H1 (cell line): ENCODE measurements around the gene AZGP1. TPM values are rescaled to one million over a fixed set of nuclear protein-coding genes. Genes with fewer than 3 reads are reported as not detected.

Experiments
- CTCF ChIA-PET: fragments of 300-600 bp; sonication (Branson Sonifier 250); formaldehyde crosslinking; loops from one replicate; lab custom pipeline; 2021; ENCODE audit not compliant: partially characterized antibody; lab: Charles Lee
- POLR2A ChIA-PET: fragments of 300-600 bp; sonication (Branson Sonifier 250); formaldehyde crosslinking; loops from one replicate; lab custom pipeline; 2021; ENCODE audit warnings: inconsistent platforms; ENCODE audit not compliant: partially characterized antibody; lab: Charles Lee
- DNase-seq, 2 experiments: peaks; one replicate each; pipeline versions ENCODE4 v3.0.0 to v3.0.0-alpha.2; 2010 to 2022; ENCODE audit warnings: low spot score in 2 of 2, low read depth in 1 of 2, mixed read lengths in 1 of 2
- FAIRE-seq: peaks from 2 replicates; lab custom pipeline; 2011; peaks lifted over from hg19 to GRCh38; lab: Jason Lieb, UNC
- H2AFZ ChIP-seq: 2 replicates; pipeline ENCODE4 v1.8.1; 2012; ENCODE audit warnings: low read length, inconsistent platforms
- H2AK5ac ChIP-seq: 2 replicates; pipeline ENCODE4 v1.6.1; 2013; ENCODE audit warnings: low read depth, low read length
- H2BK120ac ChIP-seq: replicated peaks from 2 replicates; pipeline ENCODE3; 2013; ENCODE audit warnings: low read depth, low read length, inconsistent platforms
- H2BK12ac ChIP-seq: 2 replicates; pipeline ENCODE4 v1.6.1; 2013; ENCODE audit warnings: low read depth, low read length
- H2BK15ac ChIP-seq: 2 replicates; pipeline ENCODE4 v1.6.1; 2013; ENCODE audit warnings: low read length
- H2BK20ac ChIP-seq: 2 replicates; pipeline ENCODE4 v1.6.1; 2013; ENCODE audit warnings: low read length
- H2BK5ac ChIP-seq: 2 replicates; pipeline ENCODE4 v1.6.1; 2013; ENCODE audit warnings: low read depth, low read length
- H3K14ac ChIP-seq: 2 replicates; pipeline ENCODE4 v1.6.1; 2013; ENCODE audit warnings: inconsistent platforms; ENCODE audit not compliant: insufficient read length
- H3K18ac ChIP-seq: 2 replicates; pipeline ENCODE4 v1.6.1; 2013; ENCODE audit warnings: low read length; ENCODE audit errors: extremely low read depth
- H3K23ac ChIP-seq: 2 replicates; pipeline ENCODE4 v1.6.1; 2013; ENCODE audit warnings: inconsistent platforms; ENCODE audit not compliant: insufficient read length
- H3K23me2 ChIP-seq: 2 replicates; pipeline ENCODE4 v1.6.1; 2013; ENCODE audit warnings: low read depth, low read length
- H3K27ac ChIP-seq: 2 replicates; pipeline ENCODE4 v1.6.1; 2011; ENCODE audit warnings: low read depth, low read length, inconsistent platforms
- H3K27me3 ChIP-seq, 4 experiments: replicated peaks in 1 of 4; 1 replicate in 1 of 4; 2 replicates in 3 of 4; pipeline versions ENCODE4 v1.6.1 to v1.8.1; 2011 to 2013; ENCODE audit warnings: low read length in 3 of 4, mild to moderate bottlenecking in 3 of 4, inconsistent platforms in 2 of 4, mixed read lengths in 2 of 4, moderate library complexity in 1 of 4; ENCODE audit not compliant: control insufficient read depth in 3 of 4, insufficient read depth in 3 of 4; ENCODE audit errors: extremely low read depth in 1 of 4
- H3K36me3 ChIP-seq, 4 experiments: 2 replicates each; pipeline versions ENCODE4 v1.6.1 to v1.8.1; 2011 to 2013; ENCODE audit warnings: mild to moderate bottlenecking in 4 of 4, low read length in 3 of 4, moderate library complexity in 2 of 4, control low read depth in 1 of 4, inconsistent platforms in 1 of 4; ENCODE audit not compliant: insufficient read depth in 4 of 4, control insufficient read depth in 2 of 4
- H3K4ac ChIP-seq: replicated peaks from 2 replicates; pipeline ENCODE3; 2013; ENCODE audit warnings: low read length, low read depth, mixed read lengths, inconsistent platforms; ENCODE audit not compliant: insufficient read length
- H3K4me1 ChIP-seq, 4 experiments: replicated peaks in 1 of 4; 1 replicate in 1 of 4; 2 replicates in 3 of 4; pipeline versions ENCODE4 v1.6.1 to v1.8.1; 2011 to 2013; ENCODE audit warnings: low read length in 3 of 4, inconsistent platforms in 2 of 4, mixed read lengths in 1 of 4; ENCODE audit not compliant: insufficient read depth in 4 of 4, control insufficient read depth in 3 of 4
- H3K4me2 ChIP-seq, 2 experiments: 2 replicates each; pipeline versions ENCODE4 v1.6.1 to v1.8.1; 2011 to 2013; ENCODE audit warnings: low read depth in 2 of 2, low read length in 2 of 2, control low read depth in 1 of 2, inconsistent platforms in 1 of 2, mild to moderate bottlenecking in 1 of 2; ENCODE audit not compliant: insufficient read depth in 1 of 2
- H3K4me3 ChIP-seq, 4 experiments: fragments of 200-600, 300-600 bp in 1 of 4; sonication (generic), shearing (Covaris generic), sonication (Bioruptor Twin) in 1 of 4; 2 replicates each; pipeline versions ENCODE4 v1.5.1 to v1.8.1; 2011 to 2016; ENCODE audit warnings: low read length in 4 of 4, low read depth in 3 of 4, control low read depth in 2 of 4, inconsistent platforms in 2 of 4, mild to moderate bottlenecking in 2 of 4, mixed read lengths in 1 of 4, moderate library complexity in 1 of 4; ENCODE audit not compliant: insufficient read depth in 2 of 4; ENCODE audit errors: extremely low read depth in 1 of 4
- H3K56ac ChIP-seq: replicated peaks from 2 replicates; pipeline ENCODE3; 2013; ENCODE audit warnings: low read depth, mild to moderate bottlenecking, mixed read lengths, low read length, inconsistent platforms; ENCODE audit not compliant: insufficient read length
- H3K79me1 ChIP-seq: 2 replicates; pipeline ENCODE4 v1.6.1; 2013; ENCODE audit warnings: low read depth, low read length, control low read depth
- H3K79me2 ChIP-seq, 2 experiments: 2 replicates each; pipeline versions ENCODE4 v1.6.1 to v1.8.1; 2012 to 2013; ENCODE audit warnings: low read length in 2 of 2, mild to moderate bottlenecking in 2 of 2, inconsistent platforms in 1 of 2; ENCODE audit not compliant: insufficient read depth in 2 of 2, control insufficient read depth in 1 of 2
- H3K9ac ChIP-seq, 4 experiments: replicated peaks in 1 of 4; 1 replicate in 1 of 4; 2 replicates in 3 of 4; pipeline versions ENCODE4 v1.6.1 to v1.8.1; 2011 to 2013; ENCODE audit warnings: low read depth in 3 of 4, low read length in 3 of 4, control low read depth in 2 of 4, mild to moderate bottlenecking in 2 of 4, moderate library complexity in 2 of 4, inconsistent platforms in 1 of 4; ENCODE audit errors: extremely low read depth in 1 of 4
- H3K9me3 ChIP-seq, 2 experiments: 2 replicates each; pipeline versions ENCODE4 v1.6.1 to v1.8.1; 2012 to 2013; ENCODE audit warnings: mild to moderate bottlenecking in 2 of 2, moderate library complexity in 2 of 2, control low read depth in 1 of 2, inconsistent platforms in 1 of 2, low read depth in 1 of 2, low read length in 1 of 2, mixed read lengths in 1 of 2; ENCODE audit not compliant: insufficient read depth in 2 of 2
- H4K20me1 ChIP-seq, 2 experiments: replicated peaks in 1 of 2; 2 replicates each; pipeline versions ENCODE3 to v1.8.1; 2011 to 2013; ENCODE audit warnings: inconsistent platforms in 2 of 2, low read length in 2 of 2, mild to moderate bottlenecking in 1 of 2; ENCODE audit not compliant: insufficient read depth in 2 of 2, control insufficient read depth in 1 of 2
- H4K5ac ChIP-seq: 2 replicates; pipeline ENCODE4 v1.6.1; 2013; ENCODE audit warnings: low read length, low read depth, mixed read lengths, inconsistent platforms; ENCODE audit not compliant: insufficient read length
- H4K8ac ChIP-seq: 2 replicates; pipeline ENCODE4 v1.8.0; 2013; ENCODE audit warnings: mild to moderate bottlenecking, moderate library complexity, low read length, inconsistent platforms; ENCODE audit not compliant: insufficient read depth; ENCODE audit errors: extremely low read depth
- H4K91ac ChIP-seq: replicated peaks from 2 replicates; pipeline ENCODE3; 2013; ENCODE audit warnings: low read length, mixed read lengths, inconsistent platforms; ENCODE audit not compliant: insufficient read length
- CBX8 ChIP-seq: fragments of 300-800, 300-1000 bp; sonication (generic); IDR thresholded peaks from 2 replicates; pipeline ENCODE4 v1.7.1; 2016; ENCODE audit warnings: low read depth, low read length, borderline replicate concordance
- CEBPB ChIP-seq: IDR thresholded peaks from 2 replicates; pipeline ENCODE4 v1.6.1; 2012; ENCODE audit warnings: low read depth, low read length
- RAD21 ChIP-seq, 2 experiments: IDR thresholded peaks in 1 of 2; conservative IDR thresholded peaks in 1 of 2; 2 replicates each; pipeline ENCODE4 v1.6.1; 2011; ENCODE audit warnings: low read depth in 2 of 2, low read length in 2 of 2, improper control_type of control experiment in 1 of 2, inconsistent platforms in 1 of 2, mild to moderate bottlenecking in 1 of 2, moderate library complexity in 1 of 2
- RBBP5 ChIP-seq: IDR thresholded peaks from 2 replicates; pipeline ENCODE4 v1.7.1; 2012; ENCODE audit warnings: low read depth, mild to moderate bottlenecking, inconsistent platforms, low read length, moderate library complexity, borderline replicate concordance
- RFX5 ChIP-seq: IDR thresholded peaks from 2 replicates; pipeline ENCODE4 v1.6.1; 2011; ENCODE audit warnings: low read depth, low read length, improper control_type of control experiment, borderline replicate concordance
- RNF2 ChIP-seq: fragments of 200-900, 300-1000 bp; sonication (generic); IDR thresholded peaks from 2 replicates; pipeline ENCODE4 v1.7.1; 2016; ENCODE audit warnings: borderline replicate concordance, low read depth, mild to moderate bottlenecking, antibody characterized with exemption, low read length; ENCODE audit not compliant: poor library complexity, severe bottlenecking; ENCODE audit errors: missing control alignments
- SP2 ChIP-seq: IDR thresholded peaks from 2 replicates; pipeline ENCODE4 v1.6.1; 2012; ENCODE audit warnings: mild to moderate bottlenecking, low read length, inconsistent platforms
- SP4 ChIP-seq: IDR thresholded peaks from 2 replicates; pipeline ENCODE4 v1.6.1; 2012; ENCODE audit warnings: low read length, inconsistent platforms
- ZNF274 ChIP-seq: IDR thresholded peaks from 2 replicates; pipeline ENCODE4 v1.7.0; 2012; ENCODE audit warnings: low read length, borderline replicate concordance; ENCODE audit errors: extremely low read depth
- WGBS, 2 experiments: shearing (Covaris generic) in 1 of 2; methylation state at CpG; one replicate each; pipeline versions ENCODE4 v1.1.6 to v1.1.7; 2013 to 2015; ENCODE audit warnings: low lambda C conversion rate in 2 of 2, mixed read lengths in 2 of 2, inconsistent platforms in 1 of 2, low coverage in 1 of 2, missing lambda C conversion rate in 1 of 2; ENCODE audit not compliant: insufficient replicate concordance in 2 of 2, insufficient coverage in 1 of 2, insufficient read length in 1 of 2; ENCODE audit errors: extremely low coverage in 1 of 2, missing lambda C conversion rate in 1 of 2; 5-methylcytosine and 5-hydroxymethylcytosine counted together
- polyA plus RNA-seq, 7 experiments: library from polyadenylated mRNA; depleted of rRNA in 3 of 7; stranded (reverse) in 5 of 7; unstranded in 2 of 7; fragments of >200 nt in 5 of 7; fragments of 200-250 nt in 2 of 7; gene quantifications; 1 replicate in 5 of 7; 2 replicates in 1 of 7; 4 replicates in 1 of 7; pipeline versions ENCODE4 v1.2.1 to v1.2.3, GENCODE V29; 2011 to 2013; ENCODE audit warnings: missing spikeins in 2 of 7, mixed read lengths in 2 of 7
- total RNA-seq: library from RNA; stranded (reverse); fragmentation: NEBNext Ultra II Directional; extraction: Animal tissue kit (Norgen Biotek cat#: 25700); gene quantifications from 2 replicates; pipeline ENCODE4 v1.2.1, GENCODE V29; 2021
- TF ChIP-seq, protein P1 (sequence below), 3 experiments: IDR thresholded peaks; 1 replicate in 2 of 3; 2 replicates in 1 of 3; pipeline versions ENCODE4 v1.5.1 to v1.6.1; 2011; ENCODE audit warnings: low read length in 3 of 3, mild to moderate bottlenecking in 3 of 3, inconsistent platforms in 2 of 3, low read depth in 1 of 3, moderate library complexity in 1 of 3; ENCODE audit not compliant: insufficient read depth in 1 of 3; ENCODE audit errors: control extremely low read depth in 1 of 3

AZGP1 gene
- total and polyA plus RNA-seq, 2 of the 8 experiments (the other 6 are each of a cell fraction or from before 2014, with no cell fraction given), result 0.52 to 0.68 TPM

DNA sequence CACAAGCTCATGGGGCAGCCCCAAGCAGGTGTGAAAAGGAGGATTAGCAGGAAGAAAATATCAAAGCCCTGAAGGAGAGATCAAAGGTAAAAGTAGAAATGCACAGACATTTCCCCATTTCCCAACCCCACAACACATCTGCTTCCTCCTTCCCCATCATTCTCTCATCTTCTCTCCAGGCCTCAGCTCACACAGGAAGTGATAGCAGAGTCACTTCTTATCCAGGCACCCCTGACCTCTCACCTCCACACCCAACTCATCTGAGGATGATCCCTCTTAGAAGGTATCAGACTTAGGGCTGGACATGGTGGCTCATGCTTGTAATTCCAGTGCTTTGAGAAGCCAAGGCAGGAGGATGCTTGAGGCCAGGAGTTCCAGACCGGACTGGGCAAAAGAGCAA lies 28.2 kb downstream of the AZGP1 start:
- Histone ChIP-seq H3K23me2 (no peaks in the 10 kb centered on the region), H3K4me3 (no peak overlapping the region), H2BK20ac (peak overlapping the region; percentile 82), H2BK120ac (no peak overlapping the region), H4K8ac (no peak overlapping the region), H3K4me1 (peaks cover 8 to 13% (median 11%) of the 10 kb centered on the region in 4 experiments; a peak in 5 of 7 replicates), H3K23ac (no peak overlapping the region), H4K5ac (no peak overlapping the region), H3K9ac (no peak overlapping the region), H3K4ac (no peak overlapping the region), H3K79me1 (no peaks in the 10 kb centered on the region; the same call in 1 of the 2 replicates), H2BK12ac (0 out of 2 replicates have a peak overlapping the region, but pooled peaks have one; percentile 0), H3K79me2 (no peaks in the 10 kb centered on the region), H3K9me3 (peaks cover 14 to 18% of the 10 kb centered on the region in 2 experiments; a peak in 3 of 4 replicates), H2BK5ac (0 out of 2 replicates have a peak overlapping the region, but pooled peaks have one; percentile 1), H2AK5ac (no peak overlapping the region), H4K91ac (peak overlapping the region; percentile 90), H3K27ac (no peak overlapping the region), H3K27me3 (no peaks in the 10 kb centered on the region), H4K20me1 (no peaks in the 10 kb centered on the region), H2AFZ (no peak overlapping the region), H3K14ac (no peak overlapping the region), H3K56ac (no peak overlapping the region), H3K18ac (no peak overlapping the region), H3K36me3 (no peaks in the 10 kb centered on the region; a peak in 1 of 8 replicates), H3K4me2 (no peak overlapping the region), H2BK15ac (no peak overlapping the region)
- WGBS, 2 experiments, result 87% methylated on average over 1 of the region's 1 CpG; no CpG with 5 or more reads in 1 of the 2 experiments
- FAIRE-seq (no peak), DNase-seq (no peak)
- ChIA-PET POLR2A (interaction anchor here (0.7 kb wide), 1 partner anchor 15 kb away, joined by 3 read pairs; no protein-coding TSS in a partner anchor), CTCF (interaction anchor here (0.5 to 5.4 kb wide), 6 partner anchors 11 to 1306 kb away, joined by 3 to 36 read pairs (median 5); partner anchors contain the start of gene GJC3)
- TF ChIP-seq CBX8 (no peak), RNF2 (no peak), ZNF274 (no peak), CEBPB (no peak), RAD21 (IDR thresholded peaks at IDR 0.05 in 1 of 2, conservative IDR thresholded peaks at IDR 0.05 in 1 of 2; ENCODE audit: low read depth in 2 of 2, low read length in 2 of 2) (no peak), RFX5 (no peak), RBBP5 (no peak), SP4 (no peak), SP2 (no peak)
- TF ChIP-seq, protein P1, sequence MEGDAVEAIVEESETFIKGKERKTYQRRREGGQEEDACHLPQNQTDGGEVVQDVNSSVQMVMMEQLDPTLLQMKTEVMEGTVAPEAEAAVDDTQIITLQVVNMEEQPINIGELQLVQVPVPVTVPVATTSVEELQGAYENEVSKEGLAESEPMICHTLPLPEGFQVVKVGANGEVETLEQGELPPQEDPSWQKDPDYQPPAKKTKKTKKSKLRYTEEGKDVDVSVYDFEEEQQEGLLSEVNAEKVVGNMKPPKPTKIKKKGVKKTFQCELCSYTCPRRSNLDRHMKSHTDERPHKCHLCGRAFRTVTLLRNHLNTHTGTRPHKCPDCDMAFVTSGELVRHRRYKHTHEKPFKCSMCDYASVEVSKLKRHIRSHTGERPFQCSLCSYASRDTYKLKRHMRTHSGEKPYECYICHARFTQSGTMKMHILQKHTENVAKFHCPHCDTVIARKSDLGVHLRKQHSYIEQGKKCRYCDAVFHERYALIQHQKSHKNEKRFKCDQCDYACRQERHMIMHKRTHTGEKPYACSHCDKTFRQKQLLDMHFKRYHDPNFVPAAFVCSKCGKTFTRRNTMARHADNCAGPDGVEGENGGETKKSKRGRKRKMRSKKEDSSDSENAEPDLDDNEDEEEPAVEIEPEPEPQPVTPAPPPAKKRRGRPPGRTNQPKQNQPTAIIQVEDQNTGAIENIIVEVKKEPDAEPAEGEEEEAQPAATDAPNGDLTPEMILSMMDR (IDR thresholded peaks at IDR 0.05; ENCODE audit: control extremely low read depth in 1 of 3, insufficient read depth in 1 of 3, low read depth in 1 of 3, low read length in 3 of 3), result no peak
